HT-29 (cell line): ENCODE measurements around the gene ARHGEF6. TPM values are rescaled to one million over a fixed set of nuclear protein-coding genes. Genes with fewer than 3 reads are reported as not detected.

ENCODE experiments used
- small RNA-seq: library from RNA; depleted of rRNA; stranded (forward); fragments of <200 nt; gene quantifications from one replicate; pipeline ENCODE3, GENCODE V24; 2014
- total RNA-seq: library from RNA; depleted of rRNA; stranded (reverse); fragments of >200 nt; shearing (Covaris generic); gene quantifications from 2 replicates; pipeline ENCODE4 v1.2.3, GENCODE V29; 2014; rRNA removed

The ARHGEF6 gene
- total RNA-seq, 1 experiment from 2014 or later, result not detected

Small RNAs within 50 kb of the gene (small RNA-seq; reads per million reads assigned to genes)
- gene RF00019 (not detected), gene RNU6-972P (not detected)

Other genes starting within 250 kb of the ARHGEF6 start
- gene VGLL1, start 248.7 kb downstream of the ARHGEF6 start, total RNA-seq, result 3.5 and 4.7 TPM in 2 replicates
- gene CD40LG, start 132.8 kb downstream of the ARHGEF6 start, total RNA-seq, result not detected in 2 replicates
- 255 and 257 TPM in 2 replicates for gene RBMX, start 99.8 kb upstream of the ARHGEF6 start, total RNA-seq